Measurements from ENCODE around the gene WDFY4. TPM values are rescaled to one million over a fixed set of nuclear protein-coding genes. Genes with fewer than 3 reads are reported as not detected.

WDFY4 gene
- total and polyA plus RNA-seq, 2 of the 13 experiments (the other 11 are each of a cell fraction or from before 2014, with no cell fraction given): not detected

GRCh38 chr10:48926764-48927540 is 242.3 kb downstream of the WDFY4 start:
- no peak overlapping the region for H2AFZ ChIP-seq (ENCODE audit: low read length)
- H3K27me3 ChIP-seq (ENCODE audit: control insufficient read depth in 1 of 2, insufficient read depth in 2 of 2, low read length in 2 of 2): 0 out of 5 replicates have a peak, but pooled peaks cover 0 to 3% of the 10 kb centered on the region in 2 experiments
- ATAC-seq (no peak), DNase-seq (ENCODE audit: low spot score) (no peak), FAIRE-seq (no peak)
- H3K4me3 ChIP-seq (replicated peaks in 1 of 3; ENCODE audit: insufficient read depth in 1 of 3, low read depth in 2 of 3, low read length in 3 of 3): no peak overlapping the region
- no peaks in the 10 kb centered on the region for H3K79me2 ChIP-seq (ENCODE audit: insufficient read depth, low read length)
- no peak overlapping the region for H3K27ac ChIP-seq (ENCODE audit: extremely low read length, insufficient read depth, low read length)
- 32% methylated on average over 9 of the region's 13 CpGs for WGBS (ENCODE audit: low lambda C conversion rate)
- no peaks in the 10 kb centered on the region for H3K4me1 ChIP-seq (ENCODE audit: insufficient read depth, low read length)
- no TSS peak for BruUV-seq (replicated peaks)
- no peak overlapping the region for H3K4me2 ChIP-seq (ENCODE audit: low read depth, low read length)
- ChIA-PET POLR2A (no interaction called here), CTCF (ENCODE audit: low intra/inter-chr PET ratio, low total read pairs) (no interaction called here)
- H3K9me3 ChIP-seq (ENCODE audit: low read length): no peaks in the 10 kb centered on the region
- in situ Hi-C loops (cut with HindIII; ENCODE audit: extremely low pct_ligation_motif_present, low pct_unique_long_range_greater_than_20kb): no loop called here
- H3K36me3 ChIP-seq (replicated peaks in 1 of 2; ENCODE audit: control insufficient read depth in 1 of 2, insufficient read depth in 2 of 2, low read length in 2 of 2): no peaks in the 10 kb centered on the region
- no peak overlapping the region for H3K9ac ChIP-seq (ENCODE audit: insufficient read depth, low read depth, low read length)
- intact Hi-C loops (cut with micrococcal nuclease; ENCODE audit: unreplicated experiment): no loop called here
- H4K20me1 ChIP-seq (ENCODE audit: insufficient read depth, low read length): no peaks in the 10 kb centered on the region
- TF ChIP-seq ZBTB4 (CRISPR knock-in tag; IDR thresholded peaks at IDR 0.05; ENCODE audit: borderline replicate concordance) (no peak), ZNF510 (CRISPR knock-in tag; IDR thresholded peaks at IDR 0.05; ENCODE audit: low read depth) (no peak), JUND (CRISPR knock-in tag; IDR thresholded peaks at IDR 0.05) (no peak), HNF1B (CRISPR knock-in tag; IDR thresholded peaks at IDR 0.05) (no peak), RBFOX2 (IDR thresholded peaks at IDR 0.05; ENCODE audit: low read depth, low read length) (no peak), ZNF143 (CRISPR knock-in tag; IDR thresholded peaks at IDR 0.05) (no peak), TARDBP (CRISPR knock-in tag; IDR thresholded peaks at IDR 0.05) (no peak), MED8 (CRISPR knock-in tag; IDR thresholded peaks at IDR 0.05; ENCODE audit: insufficient replicate concordance) (no peak), TEAD2 (CRISPR knock-in tag; IDR thresholded peaks at IDR 0.05) (no peak), SCMH1 (CRISPR knock-in tag; IDR thresholded peaks at IDR 0.05; ENCODE audit: borderline replicate concordance) (no peak), USF2 (IDR thresholded peaks at IDR 0.05; ENCODE audit: low read depth, low read length) (no peak), USF2 (CRISPR knock-in tag; IDR thresholded peaks at IDR 0.05; ENCODE audit: borderline replicate concordance) (no peak), KLF13 (CRISPR knock-in tag; IDR thresholded peaks at IDR 0.05) (no peak), BCL3 (CRISPR knock-in tag; IDR thresholded peaks at IDR 0.05) (no peak)

Measured in HepG2 (cell line).